HepG2 (cell line): Measurements from ENCODE around the gene SERINC5. TPM values are rescaled to one million over a fixed set of nuclear protein-coding genes. Genes with fewer than 3 reads are reported as not detected.

Source experiments
- ATAC-seq: fragments of 200-7000 bp; cut with Tn5 transposase; 3 replicates; pipeline ENCODE4 v1.9.1; 2020; ENCODE audit warnings: mild to moderate bottlenecking, moderate library complexity
- BruUV-seq: library from RNA; stranded (reverse); fragments of 400-500 nt; replicated peaks from 2 replicates; lab custom pipeline; 2021; lab: Mats Ljungman, UMichigan
- CTCF ChIA-PET: fragments of 300-600 bp; formaldehyde crosslinking; extraction: SDS; loops from one replicate; lab custom pipeline; 2021; ENCODE audit warnings: low total read pairs, inconsistent platforms, low intra/inter-chr PET ratio; lab: Yijun Ruan, JAX
- POLR2A ChIA-PET: fragments of 350-600 bp; sonication (Branson Sonifier 250); formaldehyde crosslinking; loops from one replicate; lab custom pipeline; 2020; ENCODE audit warnings: antibody characterized with exemption, inconsistent platforms; lab: Yijun Ruan, JAX
- DNase-seq: peaks from one replicate; pipeline ENCODE4 v3.0.0-alpha.2; 2015; ENCODE audit warnings: low spot score
- FAIRE-seq: peaks from 3 replicates; lab custom pipeline; 2011; peaks lifted over from hg19 to GRCh38; lab: Jason Lieb, UNC
- H2AFZ ChIP-seq: one replicate; pipeline ENCODE4 v1.6.1; 2011; ENCODE audit warnings: low read length, inconsistent platforms
- H3K27ac ChIP-seq: fragments of 300-600 bp; 3 replicates; pipeline ENCODE4 v1.8.0; 2011; ENCODE audit warnings: mixed run types, mild to moderate bottlenecking, mixed read lengths, low read length, inconsistent platforms; ENCODE audit not compliant: insufficient read depth; ENCODE audit errors: extremely low read length
- H3K27me3 ChIP-seq, 2 experiments: fragments of 200-600 bp in 1 of 2; 2 replicates in 1 of 2; 3 replicates in 1 of 2; pipeline versions ENCODE4 v1.6.0 to v1.8.0; 2011; ENCODE audit warnings: low read length in 2 of 2, mild to moderate bottlenecking in 2 of 2, moderate library complexity in 2 of 2, inconsistent platforms in 1 of 2; ENCODE audit not compliant: insufficient read depth in 2 of 2, control insufficient read depth in 1 of 2
- H3K36me3 ChIP-seq, 2 experiments: fragments of 200-600 bp in 1 of 2; replicated peaks in 1 of 2; 2 replicates in 1 of 2; 3 replicates in 1 of 2; pipeline versions ENCODE4 v1.5.1 to v1.8.0; 2011; ENCODE audit warnings: low read length in 2 of 2, inconsistent platforms in 1 of 2; ENCODE audit not compliant: insufficient read depth in 2 of 2, control insufficient read depth in 1 of 2
- H3K4me1 ChIP-seq: 2 replicates; pipeline ENCODE4 v1.5.1; 2012; ENCODE audit warnings: low read length, inconsistent platforms; ENCODE audit not compliant: insufficient read depth
- H3K4me2 ChIP-seq: 2 replicates; pipeline ENCODE4 v1.6.0; 2011; ENCODE audit warnings: low read depth, low read length, inconsistent platforms
- H3K4me3 ChIP-seq, 3 experiments: fragments of 200-600 bp in 1 of 3; sonication (generic), shearing (Covaris generic) in 1 of 3; replicated peaks in 1 of 3; 2 replicates each; pipeline ENCODE4 v1.5.1; 2011 to 2016; ENCODE audit warnings: low read length in 3 of 3, inconsistent platforms in 2 of 3, low read depth in 2 of 3, mild to moderate bottlenecking in 2 of 3, control low read depth in 1 of 3, mixed read lengths in 1 of 3; ENCODE audit not compliant: insufficient read depth in 1 of 3
- H3K79me2 ChIP-seq: one replicate; pipeline ENCODE4 v1.6.1; 2011; ENCODE audit warnings: low read length, inconsistent platforms; ENCODE audit not compliant: insufficient read depth
- H3K9ac ChIP-seq: 2 replicates; pipeline ENCODE4 v1.6.0; 2011; ENCODE audit warnings: mild to moderate bottlenecking, low read depth, low read length, inconsistent platforms; ENCODE audit not compliant: insufficient read depth
- H3K9me3 ChIP-seq: 2 replicates; pipeline ENCODE4 v1.5.1; 2012; ENCODE audit warnings: mild to moderate bottlenecking, low read length
- H4K20me1 ChIP-seq: 2 replicates; pipeline ENCODE4 v1.6.0; 2011; ENCODE audit warnings: inconsistent platforms, mild to moderate bottlenecking, low read length, moderate library complexity; ENCODE audit not compliant: insufficient read depth
- ATF7 ChIP-seq, 2 experiments: fragments of 450-650 bp in 1 of 2; sonication (generic) in 1 of 2; formaldehyde crosslinking in 1 of 2; IDR thresholded peaks; 2 replicates each; pipeline versions ENCODE4 v1.4.0 to v1.6.1; 2016 to 2020; ENCODE audit warnings: antibody characterized with exemption in 1 of 2, mild to moderate bottlenecking in 1 of 2, missing genetic modification reagents in 1 of 2
- GABPA ChIP-seq, 2 experiments: IDR thresholded peaks; 2 replicates each; pipeline ENCODE4 v1.6.1; 2011 to 2016; ENCODE audit warnings: low read depth in 2 of 2, low read length in 1 of 2, missing biosample characterization in 1 of 2, missing genetic modification characterization in 1 of 2
- PLSCR1 ChIP-seq: sonication (generic); formaldehyde crosslinking; IDR thresholded peaks from 2 replicates; pipeline ENCODE4 v1.5.0; 2020; ENCODE audit warnings: missing genetic modification reagents, mild to moderate bottlenecking, borderline replicate concordance
- SP4 ChIP-seq: sonication (generic); formaldehyde crosslinking; IDR thresholded peaks from 2 replicates; pipeline ENCODE4 v1.8.1; 2023; ENCODE audit warnings: mild to moderate bottlenecking, missing genetic modification reagents
- ZNF205 ChIP-seq: IDR thresholded peaks from 2 replicates; pipeline ENCODE4 v1.6.1; 2018; ENCODE audit warnings: missing biosample characterization, missing genetic modification reagents
- WGBS: methylation state at CpG from one replicate; pipeline ENCODE4 v1.1.6; 2017; ENCODE audit warnings: low lambda C conversion rate; 5-methylcytosine and 5-hydroxymethylcytosine counted together
- in situ Hi-C: cut with HindIII; loops from 2 replicates; pipeline ENCODE4 v1.10.0; 2017; ENCODE audit warnings: low pct_unique_long_range_greater_than_20kb; ENCODE audit not compliant: extremely low pct_ligation_motif_present
- intact Hi-C: fragments of 100-400 bp; cut with micrococcal nuclease; formaldehyde crosslinking; loops from one replicate; pipeline ENCODE4 v1.10.0; 2022; ENCODE audit not compliant: unreplicated experiment
- polyA plus RNA-seq, 8 experiments: library from polyadenylated mRNA; depleted of rRNA in 3 of 8; stranded (reverse) in 7 of 8; unstranded in 1 of 8; fragments of >200 nt; fragmentation: Illumina TruSeq in 4 of 8; extraction: Trizol in 4 of 8; gene quantifications; 2 replicates each; pipeline versions ENCODE4 v1.2.1 to v1.2.3, GENCODE V29; 2011 to 2016; ENCODE audit warnings: low read depth in 4 of 8, missing spikeins in 1 of 8, mixed read lengths in 1 of 8; ENCODE audit not compliant: insufficient read depth in 1 of 8
- total RNA-seq, 5 experiments: library from RNA; depleted of rRNA; stranded (reverse); fragments of >200 nt; fragmentation: Illumina TruSeq; extraction: Trizol; gene quantifications; 2 replicates each; pipeline ENCODE4 v1.2.3, GENCODE V29; 2016; ENCODE audit warnings: low read depth in 1 of 5

SERINC5 gene
- total and polyA plus RNA-seq, 2 of the 13 experiments (the other 11 are each of a cell fraction or from before 2014, with no cell fraction given), result 17.3 to 22.8 TPM

GRCh38 chr5:80283360-80283759 is 27.5 kb upstream of the SERINC5 start:
- Histone ChIP-seq H3K9me3 (no peaks in the 10 kb centered on the region), H3K27me3 (no peaks in the 10 kb centered on the region), H4K20me1 (no peaks in the 10 kb centered on the region), H3K4me1 (no peaks in the 10 kb centered on the region), H3K4me3 (no peak overlapping the region), H3K4me2 (no peak overlapping the region), H3K36me3 (no peaks in the 10 kb centered on the region), H2AFZ (no peak overlapping the region), H3K9ac (no peak overlapping the region), H3K79me2 (no peaks in the 10 kb centered on the region), H3K27ac (no peak overlapping the region)
- WGBS, result 0% methylated on average over 1 of the region's 1 CpG
- POLR2A ChIA-PET, result no interaction called here
- FAIRE-seq (no peak), DNase-seq (no peak), ATAC-seq (no peak)
- CTCF ChIA-PET, result no interaction called here
- TF ChIP-seq SP4 (CRISPR knock-in tag), result no peak
- intact Hi-C loops (no loop called here), in situ Hi-C loops (no loop called here)
- no TSS peak for BruUV-seq

GRCh38 chr5:80282054-80282453 is 26.2 kb upstream of the SERINC5 start:
- FAIRE-seq (no peak), ATAC-seq (no peak), DNase-seq (no peak)
- H3K27ac ChIP-seq, result no peak overlapping the region
- WGBS, result 23% methylated on average over 1 of the region's 3 CpGs
- no peak for TF ChIP-seq ATF7 (IDR thresholded peaks at IDR 0.05)
- TF ChIP-seq ATF7 (CRISPR knock-in tag; IDR thresholded peaks at IDR 0.05), result no peak
- TF ChIP-seq PLSCR1 (CRISPR knock-in tag), result no peak
- no peak for TF ChIP-seq ZNF205 (CRISPR knock-in tag)
- TF ChIP-seq GABPA (IDR thresholded peaks at IDR 0.05; ENCODE audit: low read depth, low read length), result no peak
- TF ChIP-seq GABPA (CRISPR knock-in tag; IDR thresholded peaks at IDR 0.05; ENCODE audit: low read depth), result no peak
- CTCF ChIA-PET, result no interaction called here
- no peaks in the 10 kb centered on the region for H3K79me2 ChIP-seq
- no peaks in the 10 kb centered on the region for H3K27me3 ChIP-seq
- BruUV-seq, result no TSS peak
- H3K9me3 ChIP-seq, result no peaks in the 10 kb centered on the region
- no peaks in the 10 kb centered on the region for H4K20me1 ChIP-seq
- H3K9ac ChIP-seq, result no peak overlapping the region
- no peak overlapping the region for H3K4me2 ChIP-seq
- intact Hi-C loops, result no loop called here
- in situ Hi-C loops, result no loop called here
- no peak overlapping the region for H2AFZ ChIP-seq
- H3K36me3 ChIP-seq, result no peaks in the 10 kb centered on the region
- H3K4me3 ChIP-seq, result no peak overlapping the region
- POLR2A ChIA-PET, result no interaction called here
- H3K4me1 ChIP-seq, result no peaks in the 10 kb centered on the region
